ENCODE measurements around the gene SPOCK1. TPM values are rescaled to one million over a fixed set of nuclear protein-coding genes. Genes with fewer than 3 reads are reported as not detected.

The SPOCK1 gene
- total and polyA plus RNA-seq, 9 of the 15 experiments (the other 6 are each of a cell fraction or from before 2014, with no cell fraction given): 0.01 to 0.35 (median 0.04) TPM; not detected in 6

DNA sequence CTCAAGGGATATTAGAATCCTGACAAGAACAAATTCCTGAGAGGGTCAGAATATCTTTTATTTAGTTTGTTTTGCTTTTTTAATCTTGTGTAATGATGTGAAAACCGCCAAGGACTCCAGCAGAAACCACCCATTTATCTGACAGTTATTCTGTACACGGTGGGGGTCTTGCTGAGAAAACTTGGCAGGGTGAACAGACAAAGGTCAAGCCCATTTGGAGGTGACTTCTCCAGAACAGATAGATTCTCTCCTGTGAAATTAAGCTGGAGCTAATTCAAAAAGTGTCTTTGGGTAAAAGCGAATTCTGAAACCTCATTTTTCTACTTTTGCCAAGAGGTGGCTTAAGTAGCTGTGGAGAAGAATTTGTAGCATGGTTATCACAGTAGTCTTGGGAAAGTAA is 484.4 kb downstream of the SPOCK1 start (continued):
- TF ChIP-seq, protein P1, sequence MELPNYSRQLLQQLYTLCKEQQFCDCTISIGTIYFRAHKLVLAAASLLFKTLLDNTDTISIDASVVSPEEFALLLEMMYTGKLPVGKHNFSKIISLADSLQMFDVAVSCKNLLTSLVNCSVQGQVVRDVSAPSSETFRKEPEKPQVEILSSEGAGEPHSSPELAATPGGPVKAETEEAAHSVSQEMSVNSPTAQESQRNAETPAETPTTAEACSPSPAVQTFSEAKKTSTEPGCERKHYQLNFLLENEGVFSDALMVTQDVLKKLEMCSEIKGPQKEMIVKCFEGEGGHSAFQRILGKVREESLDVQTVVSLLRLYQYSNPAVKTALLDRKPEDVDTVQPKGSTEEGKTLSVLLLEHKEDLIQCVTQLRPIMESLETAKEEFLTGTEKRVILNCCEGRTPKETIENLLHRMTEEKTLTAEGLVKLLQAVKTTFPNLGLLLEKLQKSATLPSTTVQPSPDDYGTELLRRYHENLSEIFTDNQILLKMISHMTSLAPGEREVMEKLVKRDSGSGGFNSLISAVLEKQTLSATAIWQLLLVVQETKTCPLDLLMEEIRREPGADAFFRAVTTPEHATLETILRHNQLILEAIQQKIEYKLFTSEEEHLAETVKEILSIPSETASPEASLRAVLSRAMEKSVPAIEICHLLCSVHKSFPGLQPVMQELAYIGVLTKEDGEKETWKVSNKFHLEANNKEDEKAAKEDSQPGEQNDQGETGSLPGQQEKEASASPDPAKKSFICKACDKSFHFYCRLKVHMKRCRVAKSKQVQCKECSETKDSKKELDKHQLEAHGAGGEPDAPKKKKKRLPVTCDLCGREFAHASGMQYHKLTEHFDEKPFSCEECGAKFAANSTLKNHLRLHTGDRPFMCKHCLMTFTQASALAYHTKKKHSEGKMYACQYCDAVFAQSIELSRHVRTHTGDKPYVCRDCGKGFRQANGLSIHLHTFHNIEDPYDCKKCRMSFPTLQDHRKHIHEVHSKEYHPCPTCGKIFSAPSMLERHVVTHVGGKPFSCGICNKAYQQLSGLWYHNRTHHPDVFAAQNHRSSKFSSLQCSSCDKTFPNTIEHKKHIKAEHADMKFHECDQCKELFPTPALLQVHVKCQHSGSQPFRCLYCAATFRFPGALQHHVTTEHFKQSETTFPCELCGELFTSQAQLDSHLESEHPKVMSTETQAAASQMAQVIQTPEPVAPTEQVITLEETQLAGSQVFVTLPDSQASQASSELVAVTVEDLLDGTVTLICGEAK (IDR thresholded peaks at IDR 0.05): no peak
- TF ChIP-seq, protein P1 (CRISPR knock-in tag; IDR thresholded peaks at IDR 0.05): no peak
- no peak for TF ChIP-seq MIER1 (IDR thresholded peaks at IDR 0.05; ENCODE audit: low read depth)
